Measurements from ENCODE around the gene FGF1.

FGF1 gene

GRCh38 chr5:142576804-142577203 lies 109.1 kb downstream of the FGF1 start:
- ATAC-seq, result no peak
- TF ChIP-seq POU6F1 (CRISPR knock-in tag; IDR thresholded peaks at IDR 0.05; ENCODE audit: borderline replicate concordance, low read depth) (no peak), CSDC2 (CRISPR knock-in tag; IDR thresholded peaks at IDR 0.05) (no peak)

GRCh38 chr5:142576303-142576702 lies 109.6 kb downstream of the FGF1 start:
- TF ChIP-seq TOX (CRISPR knock-in tag; IDR thresholded peaks at IDR 0.05; ENCODE audit: borderline replicate concordance), result no peak
- TF ChIP-seq RARB (CRISPR knock-in tag; IDR thresholded peaks at IDR 0.05), result no peak
- no peak for TF ChIP-seq TCF4 (CRISPR knock-in tag; IDR thresholded peaks at IDR 0.05; ENCODE audit: borderline replicate concordance)
- TF ChIP-seq BACH2 (CRISPR knock-in tag; IDR thresholded peaks at IDR 0.05; ENCODE audit: borderline replicate concordance), result no peak
- TF ChIP-seq ESRRG (CRISPR knock-in tag; IDR thresholded peaks at IDR 0.05), result no peak
- TF ChIP-seq PATZ1 (CRISPR knock-in tag; IDR thresholded peaks at IDR 0.05; ENCODE audit: borderline replicate concordance), result no peak
- TF ChIP-seq CSDC2 (CRISPR knock-in tag; IDR thresholded peaks at IDR 0.05), result no peak
- TF ChIP-seq POU6F1 (CRISPR knock-in tag; IDR thresholded peaks at IDR 0.05; ENCODE audit: borderline replicate concordance, low read depth), result no peak
- TF ChIP-seq ZFP30 (CRISPR knock-in tag; IDR thresholded peaks at IDR 0.05), result no peak
- no peak for ATAC-seq

- no peak for TF ChIP-seq TSHZ2 (CRISPR knock-in tag; IDR thresholded peaks at IDR 0.05)
- no peak for TF ChIP-seq GLIS3 (CRISPR knock-in tag; IDR thresholded peaks at IDR 0.05)
- no peak for TF ChIP-seq PATZ1 (CRISPR knock-in tag; IDR thresholded peaks at IDR 0.05; ENCODE audit: borderline replicate concordance)
- no peak for TF ChIP-seq CSDC2 (CRISPR knock-in tag; IDR thresholded peaks at IDR 0.05)
- ATAC-seq, result no peak
These were observed 113.9 kb downstream of the FGF1 start for GRCh38 chr5:142572006-142572405.

- TF ChIP-seq ZNF8 (CRISPR knock-in tag; IDR thresholded peaks at IDR 0.05), result no peak
- no peak for TF ChIP-seq ZC3H10 (CRISPR knock-in tag; IDR thresholded peaks at IDR 0.05)
- TF ChIP-seq CREB5 (CRISPR knock-in tag; IDR thresholded peaks at IDR 0.05; ENCODE audit: low read depth), result no peak
- TF ChIP-seq PATZ1 (CRISPR knock-in tag; IDR thresholded peaks at IDR 0.05; ENCODE audit: borderline replicate concordance), result no peak
- no peak for TF ChIP-seq RARB (CRISPR knock-in tag; IDR thresholded peaks at IDR 0.05)
- no peak for ATAC-seq
These were observed 114.5 kb downstream of the FGF1 start for GRCh38 chr5:142571371-142571770.
